NCI-H82 (cell line): Measurements from ENCODE around the gene TOP2B.

ENCODE experiments used
- DNase-seq: peaks from one replicate; lab custom pipeline; 2025; lab: John Stamatoyannopoulos, UW

The TOP2B gene

GRCh38 chr3:25664812-25665314, at the start of gene TOP2B:
TSS of gene TOP2B (minus strand) at chr3:25664907. CDS start at chr3:25664297, 610 bp downstream.
- DNase-seq, result peak; percentile 93

GRCh38 chr3:25713341-25713985, 48.8 kb upstream of the TOP2B start:
- DNase-seq, result no peak

- no peak for DNase-seq
Measured at GRCh38 chr3:25711090-25711489, 46.4 kb upstream of the TOP2B start.

GRCh38 chr3:25708036-25708435, 43.3 kb upstream of the TOP2B start:
- DNase-seq, result no peak

- DNase-seq, result no peak
Measured at GRCh38 chr3:25707268-25707926, 42.7 kb upstream of the TOP2B start.

- DNase-seq, result no peak
Measured at GRCh38 chr3:25706213-25706612, 41.5 kb upstream of the TOP2B start.

- no peak for DNase-seq
Measured at GRCh38 chr3:25697553-25697952, 32.8 kb upstream of the TOP2B start.

GRCh38 chr3:25695731-25696420, 31.2 kb upstream of the TOP2B start:
- no peak for DNase-seq

GRCh38 chr3:25693238-25693637, 28.5 kb upstream of the TOP2B start:
- no peak for DNase-seq

- DNase-seq, result no peak
Measured at GRCh38 chr3:25692341-25692740, 27.6 kb upstream of the TOP2B start.

GRCh38 chr3:25690768-25691533, 26.2 kb upstream of the TOP2B start:
- DNase-seq, result no peak

- DNase-seq, result no peak
Measured at GRCh38 chr3:25689226-25689625, 24.5 kb upstream of the TOP2B start.

- DNase-seq, result no peak
Measured at GRCh38 chr3:25687742-25688141, 23.0 kb upstream of the TOP2B start.

GRCh38 chr3:25686766-25687165, 22.1 kb upstream of the TOP2B start:
- no peak for DNase-seq

- no peak for DNase-seq
Measured at GRCh38 chr3:25683882-25684281, 19.2 kb upstream of the TOP2B start.

GRCh38 chr3:25683410-25683809, 18.7 kb upstream of the TOP2B start:
- no peak for DNase-seq

GRCh38 chr3:25679642-25680302, 15.1 kb upstream of the TOP2B start:
- DNase-seq, result no peak

GRCh38 chr3:25679166-25679565, 14.5 kb upstream of the TOP2B start:
- DNase-seq, result no peak

GRCh38 chr3:25678581-25678980, 13.9 kb upstream of the TOP2B start:
- DNase-seq, result no peak

- no peak for DNase-seq
Measured at GRCh38 chr3:25677121-25677520, 12.4 kb upstream of the TOP2B start.

GRCh38 chr3:25674670-25675069, 10.0 kb upstream of the TOP2B start:
- DNase-seq, result no peak
